Neuron (in vitro differentiated cells): ENCODE data around the gene MRPS18C.
A peak's percentile ranks its signal among the peaks of the same experiment; 100 is the strongest.
"Not testable (repeated sequence)": the region's sequence is repeated elsewhere in the genome, so short reads cannot be mapped to it uniquely, and the experiment has no call there.

Experiments
- H2AFZ ChIP-seq: one replicate; pipeline ENCODE4 v1.6.1; 2013; ENCODE audit warnings: low read depth, mild to moderate bottlenecking, inconsistent platforms, low read length, moderate library complexity
- H3K27me3 ChIP-seq: one replicate; pipeline ENCODE4 v1.6.1; 2013; ENCODE audit warnings: low read length; ENCODE audit not compliant: insufficient read depth
- H3K36me3 ChIP-seq: one replicate; pipeline ENCODE4 v1.6.1; 2013; ENCODE audit warnings: low read length; ENCODE audit not compliant: insufficient read depth
- H3K4me1 ChIP-seq: one replicate; pipeline ENCODE4 v1.6.1; 2013; ENCODE audit warnings: low read length; ENCODE audit not compliant: insufficient read depth
- H3K4me3 ChIP-seq: 2 replicates; pipeline ENCODE4 v1.5.1; 2013; ENCODE audit warnings: mild to moderate bottlenecking, low read length, moderate library complexity
- H3K9me3 ChIP-seq: one replicate; pipeline ENCODE4 v1.6.1; 2013; ENCODE audit warnings: low read length

MRPS18C gene

GRCh38 chr4:83473423-83473822 is 17.6 kb downstream of the MRPS18C start:
- peaks cover 10% of the 10 kb centered on the region for H3K36me3 ChIP-seq
- H3K4me1 ChIP-seq: no peaks in the 10 kb centered on the region
- no peak overlapping the region for H2AFZ ChIP-seq
- H3K27me3 ChIP-seq: no peaks in the 10 kb centered on the region
- H3K9me3 ChIP-seq: no peaks in the 10 kb centered on the region
- H3K4me3 ChIP-seq: no peak overlapping the region

- no peak overlapping the region for H3K4me3 ChIP-seq
- H3K27me3 ChIP-seq: no peaks in the 10 kb centered on the region
- H2AFZ ChIP-seq: no peak overlapping the region
- peaks cover 6% of the 10 kb centered on the region for H3K36me3 ChIP-seq
- no peaks in the 10 kb centered on the region for H3K9me3 ChIP-seq
- H3K4me1 ChIP-seq: no peaks in the 10 kb centered on the region
Measured at GRCh38 chr4:83473966-83474365, 18.1 kb downstream of the MRPS18C start.

GRCh38 chr4:83484500-83485461 is 28.9 kb downstream of the MRPS18C start, which contains the start of gene ABRAXAS1:
Gene ABRAXAS1 (minus strand): TSS chr4:83485100. CDS start chr4:83485072, 28 bp downstream.
- Histone ChIP-seq H3K4me3 (peak within 1 kb of the TSS; percentile 80), H3K9me3 (no peaks in the 10 kb centered on the region), H3K27me3 (no peaks in the 10 kb centered on the region), H3K4me1 (peaks cover 5% of the 10 kb centered on the region), H3K36me3 (no peaks in the 10 kb centered on the region), H2AFZ (peak within 1 kb of the TSS; percentile 97)

- Histone ChIP-seq H3K4me3 (no peak overlapping the region), H3K9me3 (no peaks in the 10 kb centered on the region), H3K36me3 (no peaks in the 10 kb centered on the region), H3K27me3 (no peaks in the 10 kb centered on the region), H3K4me1 (peaks cover 5% of the 10 kb centered on the region), H2AFZ (no peak overlapping the region)
Measured at GRCh38 chr4:83486457-83487129, 30.7 kb downstream of the MRPS18C start.

- Histone ChIP-seq H3K4me1 (peaks cover 5% of the 10 kb centered on the region), H2AFZ (no peak overlapping the region), H3K9me3 (no peaks in the 10 kb centered on the region), H3K36me3 (no peaks in the 10 kb centered on the region), H3K27me3 (peaks cover 4% of the 10 kb centered on the region), H3K4me3 (no peak overlapping the region)
Measured at GRCh38 chr4:83489711-83490326, 34.0 kb downstream of the MRPS18C start.

GRCh38 chr4:83490876-83491450 is 35.1 kb downstream of the MRPS18C start:
- H3K27me3 ChIP-seq: peaks cover 4% of the 10 kb centered on the region
- no peaks in the 10 kb centered on the region for H3K36me3 ChIP-seq
- H3K4me1 ChIP-seq: no peaks in the 10 kb centered on the region
- H2AFZ ChIP-seq: no peak overlapping the region
- H3K9me3 ChIP-seq: no peaks in the 10 kb centered on the region
- H3K4me3 ChIP-seq: no peak overlapping the region

GRCh38 chr4:83496085-83496917 is 40.4 kb downstream of the MRPS18C start:
- H3K4me1 ChIP-seq, H3K36me3 ChIP-seq, H3K4me3 ChIP-seq, H3K9me3 ChIP-seq, H2AFZ ChIP-seq: not testable (repeated sequence)
- peaks cover 11% of the 10 kb centered on the region for H3K27me3 ChIP-seq

- Histone ChIP-seq H2AFZ (no peak overlapping the region), H3K4me1 (no peaks in the 10 kb centered on the region), H3K27me3 (peaks cover 10% of the 10 kb centered on the region), H3K36me3 (no peaks in the 10 kb centered on the region), H3K4me3 (no peak overlapping the region), H3K9me3 (no peaks in the 10 kb centered on the region)
Measured at GRCh38 chr4:83498187-83498586, 42.3 kb downstream of the MRPS18C start.

GRCh38 chr4:83501671-83502070 is 45.8 kb downstream of the MRPS18C start:
- not testable (repeated sequence) for H3K36me3 ChIP-seq, H3K4me1 ChIP-seq, H3K27me3 ChIP-seq, H3K4me3 ChIP-seq, H3K9me3 ChIP-seq, H2AFZ ChIP-seq

- H2AFZ ChIP-seq: no peak overlapping the region
- H3K4me1 ChIP-seq: no peaks in the 10 kb centered on the region
- H3K36me3 ChIP-seq: no peaks in the 10 kb centered on the region
- no peak overlapping the region for H3K4me3 ChIP-seq
- H3K27me3 ChIP-seq: no peaks in the 10 kb centered on the region
- no peaks in the 10 kb centered on the region for H3K9me3 ChIP-seq
Measured at GRCh38 chr4:83503974-83504373, 48.1 kb downstream of the MRPS18C start.

- Histone ChIP-seq H3K9me3 (no peaks in the 10 kb centered on the region), H2AFZ (no peak overlapping the region), H3K4me3 (no peak overlapping the region)
Measured at GRCh38 chr4:83504503-83504902, 48.6 kb downstream of the MRPS18C start.

GRCh38 chr4:83504996-83505395 is 49.1 kb downstream of the MRPS18C start:
- Histone ChIP-seq H3K4me1 (no peaks in the 10 kb centered on the region), H3K4me3 (no peak overlapping the region), H3K36me3 (no peaks in the 10 kb centered on the region), H3K27me3 (no peaks in the 10 kb centered on the region), H2AFZ (no peak overlapping the region), H3K9me3 (no peaks in the 10 kb centered on the region)

More at GRCh38 chr4:83504503-83504902, 48.6 kb downstream of the MRPS18C start:
- Histone ChIP-seq H3K4me1 (no peaks in the 10 kb centered on the region), H3K27me3 (no peaks in the 10 kb centered on the region), H3K36me3 (no peaks in the 10 kb centered on the region)
